Spleen (tissue), 11 donors: Measurements from ENCODE around the gene ARL14EP. TPM values are rescaled to one million over a fixed set of nuclear protein-coding genes. Genes with fewer than 3 reads are reported as not detected.

Experiments
- DNase-seq: peaks from one replicate; pipeline ENCODE4 v3.0.0-alpha.2; 2020
- H3K27ac ChIP-seq, 8 donors: fragments of 200-600 bp; sonication (generic) in 7 of 8; 1 replicate in 4 of 8; 2 replicates in 4 of 8; pipeline versions ENCODE4 v1.5.0 to v1.8.0; 2016 to 2021; ENCODE audit warnings: inconsistent platforms in 4 of 8, mild to moderate bottlenecking in 4 of 8, moderate library complexity in 1 of 8
- H3K27me3 ChIP-seq, 7 donors: fragments of 200-600 bp; sonication (generic) in 6 of 7; replicated peaks in 1 of 7; 1 replicate in 4 of 7; 2 replicates in 3 of 7; pipeline versions ENCODE4 v1.5.0 to v1.8.0; 2016 to 2021; ENCODE audit warnings: inconsistent platforms in 3 of 7, mild to moderate bottlenecking in 1 of 7
- H3K36me3 ChIP-seq, 6 donors: fragments of 200-600 bp; sonication (generic) in 5 of 6; 1 replicate in 4 of 6; 2 replicates in 2 of 6; pipeline versions ENCODE4 v1.5.0 to v1.8.0; 2016 to 2021; ENCODE audit warnings: inconsistent platforms in 2 of 6
- H3K4me1 ChIP-seq, 6 donors: fragments of 200-600 bp; sonication (generic) in 5 of 6; 1 replicate in 3 of 6; 2 replicates in 3 of 6; pipeline versions ENCODE4 v1.5.0 to v1.8.0; 2016 to 2021; ENCODE audit warnings: inconsistent platforms in 3 of 6
- H3K4me3 ChIP-seq, 8 donors: fragments of 200-600 bp; sonication (generic) in 7 of 8; 1 replicate in 4 of 8; 2 replicates in 4 of 8; pipeline versions ENCODE4 v1.5.0 to v1.8.0; 2016 to 2021; ENCODE audit warnings: inconsistent platforms in 4 of 8, mild to moderate bottlenecking in 4 of 8, moderate library complexity in 2 of 8
- H3K9me3 ChIP-seq, 8 donors: fragments of 200-600 bp; sonication (generic) in 7 of 8; 1 replicate in 4 of 8; 2 replicates in 4 of 8; pipeline versions ENCODE4 v1.5.0 to v1.8.0; 2016 to 2021; ENCODE audit warnings: inconsistent platforms in 4 of 8
- CTCF ChIP-seq, 11 experiments: fragments of 200-600 bp in 7 of 11; fragments of 450-650 bp in 4 of 11; sonication (generic) in 4 of 11; IDR thresholded peaks in 8 of 11; conservative IDR thresholded peaks in 3 of 11; 1 replicate in 7 of 11; 2 replicates in 4 of 11; pipeline versions ENCODE4 v1.4.0 to v1.8.0; 2016 to 2021; ENCODE audit warnings: antibody characterized with exemption in 11 of 11, inconsistent platforms in 4 of 11, mild to moderate bottlenecking in 1 of 11
- POLR2A ChIP-seq, 3 donors: fragments of 450-650 bp; IDR thresholded peaks; one replicate each; pipeline ENCODE4 v1.5.1; 2017; ENCODE audit warnings: antibody characterized with exemption in 3 of 3, mild to moderate bottlenecking in 1 of 3
- POLR2AphosphoS5 ChIP-seq, 3 donors: sonication (generic); formaldehyde crosslinking; IDR thresholded peaks; one replicate each; pipeline ENCODE4 v1.5.1; 2017; ENCODE audit warnings: antibody characterized with exemption in 3 of 3
- WGBS, 5 donors: extraction: QIAGEN DNeasy Blood & Tissue Kit in 3 of 5; methylation state at CpG; one replicate each; pipeline versions ENCODE4 v1.1.5 to v1.1.7; 2013 to 2018; 5-methylcytosine and 5-hydroxymethylcytosine counted together
- intact Hi-C: fragments of 100-400 bp; cut with DNase I; formaldehyde crosslinking; loops from one replicate; pipeline ENCODE4 v1.15.0; 2023; ENCODE audit warnings: low total_unique reads
- polyA plus RNA-seq, 3 donors: library from polyadenylated mRNA; stranded (reverse); fragments of 200-250 nt; gene quantifications; one replicate each; pipeline ENCODE4 v1.2.1, GENCODE V29; 2013
- total RNA-seq, 7 donors: library from RNA; depleted of rRNA in 3 of 7; stranded (reverse); fragments of >200 nt in 3 of 7; fragmentation: NEBNext Ultra II Directional in 4 of 7; extraction: Animal tissue kit (Norgen Biotek cat#: 25700) in 4 of 7; gene quantifications; one replicate each; pipeline versions ENCODE4 v1.1.0 to v1.2.1, GENCODE V29; 2016 to 2021
- donor health status: healthy with polysubstance abuse.
- donor health status: DM: no; HTN: no; CAD: no; lungs with moderate emphysema.
- donor health status: DM: no; HTN: no; CAD: no.
- donor health status: Bipolar disorder and iron deficiency.
- donor health status: healthy.
- donor health status: DM: no; HTN: no; CAD: no.
- donor health status: DM: yes; HTN: yes; CAD: no.

The ARL14EP gene
- total and polyA plus RNA-seq, 10 donors = 15.6 to 40.3 (median 31.7) TPM

GRCh38 chr11:30281476-30282288 is 41.2 kb upstream of the ARL14EP start:
- intact Hi-C loops = no loop called here

DNA sequence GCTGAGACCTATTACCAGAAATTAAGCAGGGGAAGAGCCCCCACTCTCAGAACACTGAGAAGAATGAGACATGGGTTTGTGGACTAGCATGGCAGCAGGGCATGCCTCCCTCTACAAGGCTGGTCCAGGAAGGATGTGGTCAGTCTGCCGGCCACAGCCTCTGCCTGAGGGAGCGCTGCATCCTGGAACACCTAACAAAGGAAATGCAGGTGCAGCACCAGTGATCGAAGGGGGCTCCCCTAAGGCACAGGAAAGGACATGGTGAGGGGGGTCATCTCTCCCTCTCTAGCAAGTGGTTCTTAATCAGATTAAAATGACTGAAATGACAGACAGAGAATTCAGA is 40.6 kb upstream of the ARL14EP start:
- Histone ChIP-seq H3K4me1 (peaks cover 3 to 19% (median 11%) of the 10 kb centered on the region in 6 donors), H3K27ac (peak overlapping the region in 1 of 8 donors; percentile 4), H3K36me3 (no peaks in the 10 kb centered on the region), H3K27me3 (no peaks in the 10 kb centered on the region), H3K9me3 (no peaks in the 10 kb centered on the region), H3K4me3 (peak overlapping the region in 1 of 8 donors; percentile 29)
- intact Hi-C loops = no loop called here
- TF ChIP-seq POLR2AphosphoS5 (IDR thresholded peaks at IDR 0.05) (peak in 2 of 3 donors; percentile 72 to 78), CTCF (IDR thresholded peaks at IDR 0.05 in 8 of 11, conservative IDR thresholded peaks at IDR 0.05 in 3 of 11) (no peak)
- peak; percentile 77 for DNase-seq
- 13 to 21% (median 16%) methylated on average over 3 of the region's 3 CpGs for WGBS, 5 donors

More at GRCh38 chr11:30281476-30282288, 41.2 kb upstream of the ARL14EP start:
- WGBS, 5 donors = 58 to 67% (median 63%) methylated on average over 7 of the region's 7 CpGs
- no peaks in the 10 kb centered on the region for H3K9me3 ChIP-seq
- peak overlapping the region in 1 of 8 donors; percentile 4 for H3K27ac ChIP-seq
- H3K4me3 ChIP-seq = peak overlapping the region in 1 of 8 donors; percentile 29
- no peak for TF ChIP-seq POLR2A (IDR thresholded peaks at IDR 0.05)
- TF ChIP-seq POLR2AphosphoS5 (IDR thresholded peaks at IDR 0.05) = no peak
- no peak for TF ChIP-seq CTCF (IDR thresholded peaks at IDR 0.05 in 8 of 11, conservative IDR thresholded peaks at IDR 0.05 in 3 of 11)
- peaks cover 3 to 19% (median 11%) of the 10 kb centered on the region in 6 donors for H3K4me1 ChIP-seq
- H3K27me3 ChIP-seq = no peaks in the 10 kb centered on the region
- no peaks in the 10 kb centered on the region for H3K36me3 ChIP-seq
- peak; percentile 72 for DNase-seq

GRCh38 chr11:30284836-30285235 is 38.1 kb upstream of the ARL14EP start:
- Histone ChIP-seq H3K36me3 (no peaks in the 10 kb centered on the region), H3K27me3 (no peaks in the 10 kb centered on the region), H3K4me1 (peaks cover 3 to 19% (median 11%) of the 10 kb centered on the region in 6 donors), H3K27ac (no peak overlapping the region), H3K9me3 (no peaks in the 10 kb centered on the region), H3K4me3 (no peak overlapping the region)
- intact Hi-C loops = no loop called here
- no peak for DNase-seq
- 82 to 95% (median 84%) methylated on average over 3 of the region's 3 CpGs for WGBS, 5 donors
- TF ChIP-seq POLR2AphosphoS5 (IDR thresholded peaks at IDR 0.05) (no peak), CTCF (IDR thresholded peaks at IDR 0.05 in 8 of 11, conservative IDR thresholded peaks at IDR 0.05 in 3 of 11) (no peak), POLR2A (IDR thresholded peaks at IDR 0.05) (no peak)

GRCh38 chr11:30285416-30286121 is 37.3 kb upstream of the ARL14EP start:
- TF ChIP-seq POLR2AphosphoS5 (IDR thresholded peaks at IDR 0.05) = no peak
- no peak for TF ChIP-seq POLR2A (IDR thresholded peaks at IDR 0.05)
- no peak for TF ChIP-seq CTCF (IDR thresholded peaks at IDR 0.05 in 8 of 11, conservative IDR thresholded peaks at IDR 0.05 in 3 of 11)
- Histone ChIP-seq H3K4me1 (peaks cover 3 to 19% (median 11%) of the 10 kb centered on the region in 6 donors), H3K9me3 (no peaks in the 10 kb centered on the region), H3K36me3 (no peaks in the 10 kb centered on the region), H3K27ac (no peak overlapping the region), H3K4me3 (no peak overlapping the region), H3K27me3 (no peaks in the 10 kb centered on the region)
- whole genome bisulfite sequencing, 5 donors = 78 to 92% (median 88%) methylated on average over 3 of the region's 3 CpGs
- intact Hi-C loops = no loop called here
- DNase-seq = no peak
